GM10847 (cell line): ENCODE measurements around the gene RHBDD1.

Experiments
- POLR2A ChIP-seq: IDR thresholded peaks from 2 replicates; pipeline ENCODE4 v1.6.1; 2011; ENCODE audit not compliant: insufficient read length; ENCODE audit errors: extremely low read depth

Gene RHBDD1

DNA sequence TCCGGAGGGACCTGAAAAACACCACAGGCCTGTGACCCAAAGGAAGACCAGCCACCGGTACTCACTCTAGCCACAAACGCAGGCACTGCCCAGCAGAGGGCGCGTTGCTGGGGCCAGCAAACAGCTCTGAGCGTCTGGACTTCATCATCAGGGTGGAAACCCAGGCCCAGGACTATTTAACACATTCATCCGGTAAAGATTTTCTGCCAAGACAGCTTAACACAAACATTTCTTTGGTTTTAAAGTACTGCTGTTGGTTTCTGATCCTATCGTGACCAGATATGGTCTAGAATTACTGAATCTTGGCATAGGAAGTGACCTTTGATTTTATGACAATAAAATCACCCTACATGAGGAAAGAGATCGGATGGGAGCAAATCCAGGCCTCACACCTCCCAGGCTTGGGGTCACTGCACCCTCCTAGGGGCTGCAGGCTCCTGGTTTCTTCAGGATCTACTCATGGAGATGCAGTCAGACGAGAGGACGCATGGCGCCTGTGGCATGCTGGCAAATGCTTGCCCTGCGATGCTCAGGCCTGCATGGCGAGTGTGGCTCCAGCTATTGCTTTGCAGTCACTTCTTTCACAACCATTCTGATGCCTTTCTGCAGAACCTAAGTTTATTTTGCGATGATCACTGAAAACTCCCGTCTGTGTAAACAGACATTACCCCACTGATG is 197.8 kb downstream of the RHBDD1 start:
- no peak for TF ChIP-seq POLR2A

GRCh38 chr2:227035711-227036367 is 200.0 kb downstream of the RHBDD1 start:
- TF ChIP-seq POLR2A: no peak

GRCh38 chr2:227036527-227036926 is 200.7 kb downstream of the RHBDD1 start:
- no peak for TF ChIP-seq POLR2A

- no peak for TF ChIP-seq POLR2A
Measured at GRCh38 chr2:227038550-227039189, 202.8 kb downstream of the RHBDD1 start.

GRCh38 chr2:227043981-227044380 is 208.1 kb downstream of the RHBDD1 start:
- no peak for TF ChIP-seq POLR2A
